Thoracic aorta (tissue), 2 donors: ENCODE measurements around the gene SMAD4. TPM values are rescaled to one million over a fixed set of nuclear protein-coding genes. Genes with fewer than 3 reads are reported as not detected.
"Not testable (repeated sequence)": the region's sequence is repeated elsewhere in the genome, so short reads cannot be mapped to it uniquely, and the experiment has no call there.

Source experiments
- ATAC-seq: fragments of 150-250 bp; one replicate; pipeline ENCODE4 v1.8.0; 2017; ENCODE audit warnings: low read depth; ENCODE audit not compliant: insufficient number of reproducible peaks, low FRiP score
- DNase-seq: peaks from one replicate; pipeline ENCODE4 v3.0.0-alpha.2; 2020; ENCODE audit warnings: low spot score
- H3K27ac ChIP-seq, 2 donors: fragments of 200-600 bp; sonication (generic); 1 replicate in 1 of 2; 2 replicates in 1 of 2; pipeline ENCODE4 v1.5.1; 2016; ENCODE audit warnings: mild to moderate bottlenecking in 2 of 2, moderate library complexity in 2 of 2
- H3K27me3 ChIP-seq: fragments of 200-600 bp; sonication (generic); replicated peaks from 2 replicates; pipeline ENCODE4 v1.6.0; 2016; ENCODE audit warnings: mild to moderate bottlenecking; ENCODE audit not compliant: insufficient read depth
- H3K36me3 ChIP-seq: fragments of 200-600 bp; sonication (generic); one replicate; pipeline ENCODE4 v1.5.1; 2016
- H3K4me1 ChIP-seq, 2 donors: fragments of 200-600 bp; sonication (generic); 1 replicate in 1 of 2; 2 replicates in 1 of 2; pipeline versions ENCODE4 v1.5.1 to v1.6.0; 2016; ENCODE audit warnings: low read depth in 2 of 2, mild to moderate bottlenecking in 1 of 2; ENCODE audit not compliant: control insufficient read depth in 1 of 2
- H3K4me3 ChIP-seq: fragments of 200-600 bp; sonication (generic); 2 replicates; pipeline ENCODE4 v1.5.1; 2016; ENCODE audit warnings: mild to moderate bottlenecking
- H3K9me3 ChIP-seq: fragments of 200-600 bp; sonication (generic); 2 replicates; pipeline ENCODE4 v1.5.1; 2016
- CTCF ChIP-seq: fragments of 200-600 bp; sonication (generic); IDR thresholded peaks from one replicate; pipeline ENCODE4 v1.5.1; 2019; ENCODE audit warnings: antibody characterized with exemption
- total RNA-seq, 2 donors: library from RNA; depleted of rRNA; stranded (reverse); fragments of >200 nt; gene quantifications; one replicate each; pipeline versions ENCODE4 v1.1.0 to v1.2.3, GENCODE V29; 2016

The SMAD4 gene
- total RNA-seq, 2 donors from 2014 or later, result 115 to 155 TPM

- ATAC-seq (no peak), DNase-seq (no peak)
- Histone ChIP-seq H3K27ac (no peak overlapping the region), H3K9me3 (peaks cover 6% of the 10 kb centered on the region), H3K4me1 (no peaks in the 10 kb centered on the region), H3K36me3 (no peaks in the 10 kb centered on the region), H3K27me3 (no peaks in the 10 kb centered on the region), H3K4me3 (no peak overlapping the region)
- TF ChIP-seq CTCF, result no peak
These were observed 59.7 kb downstream of the SMAD4 start for GRCh38 chr18:51089691-51090090.

GRCh38 chr18:51091270-51091669 lies 61.3 kb downstream of the SMAD4 start:
- DNase-seq, result no peak
- no peaks in the 10 kb centered on the region for H3K27me3 ChIP-seq
- H3K36me3 ChIP-seq, result no peaks in the 10 kb centered on the region
- no peak for ATAC-seq
- H3K27ac ChIP-seq, result no peak overlapping the region
- no peak overlapping the region for H3K4me3 ChIP-seq
- TF ChIP-seq CTCF, result no peak
- peaks cover 6% of the 10 kb centered on the region for H3K9me3 ChIP-seq
- no peaks in the 10 kb centered on the region for H3K4me1 ChIP-seq

DNA sequence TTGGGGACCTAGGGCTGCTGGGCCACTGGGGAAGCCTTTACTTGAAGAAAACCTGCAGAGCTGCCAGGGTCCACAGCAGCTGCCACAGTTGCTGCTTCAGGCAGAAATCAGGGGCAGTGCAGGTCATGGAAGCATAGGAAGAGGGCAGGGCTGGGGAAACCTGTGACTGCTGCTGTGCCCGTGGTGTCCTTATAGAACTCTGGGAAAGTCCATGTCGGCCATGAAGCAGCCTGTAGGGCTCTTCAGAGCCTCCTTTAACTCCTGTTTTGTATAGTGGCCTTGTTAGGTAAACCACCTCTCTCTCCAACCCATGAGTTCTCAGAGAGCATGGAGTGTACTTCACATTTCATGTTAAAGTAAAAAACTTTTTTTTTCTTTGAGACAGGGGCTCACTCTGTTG lies 62.1 kb downstream of the SMAD4 start:
- DNase-seq, result no peak
- no peak for ATAC-seq
- H3K9me3 ChIP-seq, result peaks cover 6% of the 10 kb centered on the region
- TF ChIP-seq CTCF, result no peak
- no peak overlapping the region for H3K27ac ChIP-seq
- H3K4me3 ChIP-seq, result no peak overlapping the region
- no peaks in the 10 kb centered on the region for H3K36me3 ChIP-seq
- no peaks in the 10 kb centered on the region for H3K4me1 ChIP-seq
- H3K27me3 ChIP-seq, result no peaks in the 10 kb centered on the region

- not testable (repeated sequence) for H3K27ac ChIP-seq, H3K36me3 ChIP-seq, H3K4me1 ChIP-seq, H3K4me3 ChIP-seq, H3K27me3 ChIP-seq, ATAC-seq, DNase-seq, H3K9me3 ChIP-seq
These were observed 63.0 kb downstream of the SMAD4 start for GRCh38 chr18:51092967-51093366.

DNA sequence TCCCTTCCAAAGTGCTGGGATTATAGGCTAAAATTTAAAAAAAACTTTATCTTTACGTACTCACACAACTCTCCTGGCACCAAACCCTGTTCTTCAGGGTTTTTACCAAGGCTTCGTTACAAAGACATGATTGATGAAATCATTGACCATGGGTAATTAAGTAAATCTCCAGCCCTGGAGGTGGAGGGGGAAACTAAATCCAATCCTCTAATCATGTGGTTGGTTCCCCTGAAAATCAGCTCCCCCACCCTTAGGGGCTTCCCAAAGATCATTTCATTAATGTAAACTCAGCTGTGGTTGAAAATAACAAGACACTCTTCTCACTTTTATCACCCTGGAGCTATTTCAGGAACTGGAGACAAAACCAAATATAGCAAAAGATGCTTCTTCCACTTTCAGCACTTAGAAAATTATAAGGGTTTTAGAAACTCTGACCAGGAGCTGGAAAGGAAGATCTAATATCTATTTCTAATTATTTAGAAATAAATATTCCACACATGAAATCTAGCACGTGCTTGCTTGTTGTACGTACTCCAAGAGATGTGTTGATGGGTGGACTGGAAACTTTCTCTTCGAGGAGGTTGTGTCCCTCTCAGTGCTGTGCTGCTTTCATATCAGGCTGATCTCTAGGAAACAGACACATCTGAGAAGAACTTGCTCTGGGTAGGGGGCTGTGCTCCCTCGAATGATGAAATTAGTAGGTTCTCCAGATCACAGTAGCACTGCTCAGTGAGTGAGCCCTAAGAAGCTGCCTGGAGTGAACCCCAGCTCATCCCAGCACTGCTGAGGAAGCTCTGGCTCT lies 67.2 kb downstream of the SMAD4 start:
- Histone ChIP-seq H3K4me3 (no peak overlapping the region), H3K36me3 (no peaks in the 10 kb centered on the region), H3K9me3 (no peaks in the 10 kb centered on the region), H3K27ac (no peak overlapping the region), H3K27me3 (no peaks in the 10 kb centered on the region), H3K4me1 (no peaks in the 10 kb centered on the region)
- ATAC-seq, result no peak
- no peak for TF ChIP-seq CTCF
- no peak for DNase-seq

DNA sequence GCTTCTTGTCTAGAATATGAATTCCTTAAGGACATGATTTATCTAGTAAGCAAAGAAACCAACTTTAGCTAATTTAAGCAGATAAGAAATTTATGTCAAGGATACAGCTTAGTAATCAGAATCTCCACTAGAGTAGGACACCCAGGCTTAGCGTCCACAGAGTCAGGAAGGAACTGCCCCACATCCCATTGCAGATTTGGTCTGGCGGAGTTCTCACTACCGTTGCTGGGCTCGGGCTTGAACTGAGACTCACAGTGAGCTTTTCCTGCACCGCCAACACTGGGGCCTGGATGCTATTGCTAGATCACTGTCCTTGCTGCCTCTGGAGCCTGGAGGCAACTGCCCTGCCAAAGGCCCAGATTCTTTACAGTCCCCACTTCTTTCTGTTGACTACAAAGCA lies 68.1 kb downstream of the SMAD4 start:
- no peak overlapping the region for H3K4me3 ChIP-seq
- no peak overlapping the region for H3K27ac ChIP-seq
- ATAC-seq (no peak), DNase-seq (no peak)
- H3K4me1 ChIP-seq, result no peaks in the 10 kb centered on the region
- H3K27me3 ChIP-seq, result no peaks in the 10 kb centered on the region
- no peak for TF ChIP-seq CTCF
- H3K9me3 ChIP-seq, result no peaks in the 10 kb centered on the region
- no peaks in the 10 kb centered on the region for H3K36me3 ChIP-seq
